GM23248 (cell line): ENCODE measurements around the gene GOSR1. TPM values are rescaled to one million over a fixed set of nuclear protein-coding genes. Genes with fewer than 3 reads are reported as not detected.
"Not testable (repeated sequence)": the region's sequence is repeated elsewhere in the genome, so short reads cannot be mapped to it uniquely, and the experiment has no call there.

Experiments
- DNase-seq: peaks from one replicate; pipeline ENCODE4 v3.0.0-alpha.2; 2015
- H2AFZ ChIP-seq: fragments of 200-600 bp; sonication (generic); 2 replicates; pipeline ENCODE4 v1.6.1; 2016; ENCODE audit warnings: antibody characterized with exemption
- H3F3A ChIP-seq: fragments of 200-600 bp; sonication (generic); 2 replicates; pipeline ENCODE4 v1.6.1; 2016; ENCODE audit warnings: mild to moderate bottlenecking, antibody characterized with exemption, mixed run types; ENCODE audit not compliant: insufficient read depth
- H3K27ac ChIP-seq: fragments of 200-600 bp; sonication (generic); 2 replicates; pipeline ENCODE4 v1.5.1; 2016; ENCODE audit warnings: mild to moderate bottlenecking
- H3K27me3 ChIP-seq: fragments of 200-600 bp; sonication (generic); replicated peaks from 2 replicates; pipeline ENCODE4 v1.6.1; 2016; ENCODE audit warnings: mild to moderate bottlenecking; ENCODE audit not compliant: insufficient read depth
- H3K36me3 ChIP-seq: fragments of 200-600 bp; sonication (generic); 2 replicates; pipeline ENCODE4 v1.6.1; 2016; ENCODE audit warnings: low read depth, mild to moderate bottlenecking
- H3K4me1 ChIP-seq: fragments of 200-600 bp; sonication (generic); 2 replicates; pipeline ENCODE4 v1.6.1; 2016; ENCODE audit warnings: mild to moderate bottlenecking; ENCODE audit not compliant: insufficient read depth
- H3K4me2 ChIP-seq: fragments of 200-600 bp; sonication (generic); one replicate; pipeline ENCODE4 v1.6.1; 2016; ENCODE audit warnings: mild to moderate bottlenecking; ENCODE audit not compliant: unreplicated experiment
- H3K4me3 ChIP-seq: fragments of 200-600 bp; sonication (generic); 2 replicates; pipeline ENCODE4 v1.5.1; 2016; ENCODE audit warnings: mild to moderate bottlenecking
- H3K79me2 ChIP-seq: fragments of 200-600 bp; sonication (generic); 2 replicates; pipeline ENCODE4 v1.6.1; 2016; ENCODE audit warnings: mild to moderate bottlenecking; ENCODE audit not compliant: insufficient read depth
- H3K9ac ChIP-seq: fragments of 200-600 bp; sonication (generic); 2 replicates; pipeline ENCODE4 v1.6.1; 2016; ENCODE audit warnings: mild to moderate bottlenecking
- H3K9me2 ChIP-seq: fragments of 200-600 bp; sonication (generic); 2 replicates; pipeline ENCODE4 v1.6.1; 2016; ENCODE audit warnings: mixed run types, mild to moderate bottlenecking, moderate library complexity; ENCODE audit not compliant: insufficient read depth
- H3K9me3 ChIP-seq: fragments of 200-600 bp; sonication (generic); one replicate; pipeline ENCODE4 v1.6.1; 2017; ENCODE audit warnings: low read depth
- H4K20me1 ChIP-seq: fragments of 200-600 bp; sonication (generic); 2 replicates; pipeline ENCODE4 v1.6.0; 2016; ENCODE audit not compliant: insufficient read depth
- EZH2 ChIP-seq: fragments of 200-600 bp; sonication (generic); IDR thresholded peaks from 2 replicates; pipeline ENCODE4 v1.6.1; 2018; ENCODE audit warnings: antibody characterized with exemption, mild to moderate bottlenecking; ENCODE audit not compliant: insufficient read depth, poor library complexity, severe bottlenecking
- EZH2phosphoT487 ChIP-seq: fragments of 200-600 bp; sonication (generic); IDR thresholded peaks from 2 replicates; pipeline ENCODE4 v1.6.1; 2018; ENCODE audit warnings: antibody characterized with exemption, moderate library complexity, mild to moderate bottlenecking, low read depth; ENCODE audit not compliant: insufficient read depth
- WGBS, 2 experiments: methylation state at CpG; one replicate each; pipeline ENCODE4 v1.1.6; 2015 to 2017; ENCODE audit warnings: low lambda C conversion rate in 2 of 2, low coverage in 1 of 2; ENCODE audit errors: missing lambda C conversion rate in 2 of 2; 5-methylcytosine and 5-hydroxymethylcytosine counted together
- in situ Hi-C: fragments of 300-500 bp; cut with MboI; formaldehyde crosslinking; loops from 2 replicates; pipeline ENCODE4 v1.15.0; 2020
- polyA plus RNA-seq: library from polyadenylated mRNA; unstranded; fragments of >200 nt; fragmentation: Nextera tagmentation; extraction: Ambion mirVana; gene quantifications from 2 replicates; pipeline ENCODE4 v1.2.1, GENCODE V29; 2016
- total RNA-seq: library from RNA; depleted of rRNA; stranded (reverse); fragments of >200 nt; shearing (Covaris generic); gene quantifications from 2 replicates; pipeline ENCODE4 v1.2.3, GENCODE V29; 2014

Gene GOSR1
- total and polyA plus RNA-seq, 2 experiments from 2014 or later: 20.2 to 44.8 TPM

GRCh38 chr17:30567231-30568116 lies 90.3 kb downstream of the GOSR1 start:
- H3K27ac ChIP-seq: no peak overlapping the region
- H3K4me1 ChIP-seq: no peaks in the 10 kb centered on the region
- H3K27me3 ChIP-seq: no peaks in the 10 kb centered on the region; the same call in 1 of the 2 replicates
- WGBS, 2 experiments: 73 to 77% methylated on average over 15 to 17 of the region's 17 CpGs
- H3K9me3 ChIP-seq: no peaks in the 10 kb centered on the region
- H3K9me2 ChIP-seq: no peaks in the 10 kb centered on the region
- no peak overlapping the region for H3K4me2 ChIP-seq
- H3K36me3 ChIP-seq: no peaks in the 10 kb centered on the region
- no peaks in the 10 kb centered on the region for H4K20me1 ChIP-seq
- no peak for DNase-seq
- no peak overlapping the region for H3K9ac ChIP-seq
- H2AFZ ChIP-seq: no peak overlapping the region
- in situ Hi-C loops: no loop called here
- no peaks in the 10 kb centered on the region for H3K79me2 ChIP-seq
- TF ChIP-seq EZH2: no peak
- no peak for TF ChIP-seq EZH2phosphoT487
- H3F3A ChIP-seq: no peaks in the 10 kb centered on the region
- no peak overlapping the region for H3K4me3 ChIP-seq

GRCh38 chr17:30568117-30568430 lies 90.9 kb downstream of the GOSR1 start:
- Histone ChIP-seq H2AFZ (no peak overlapping the region), H3F3A (no peaks in the 10 kb centered on the region), H3K27ac (no peak overlapping the region), H3K36me3 (no peaks in the 10 kb centered on the region), H3K9me2 (no peaks in the 10 kb centered on the region), H3K9me3 (no peaks in the 10 kb centered on the region), H3K4me3 (no peak overlapping the region), H3K4me2 (no peak overlapping the region), H3K4me1 (no peaks in the 10 kb centered on the region), H3K79me2 (no peaks in the 10 kb centered on the region), H3K27me3 (no peaks in the 10 kb centered on the region; the same call in 1 of the 2 replicates), H3K9ac (no peak overlapping the region), H4K20me1 (no peaks in the 10 kb centered on the region)
- WGBS, 2 experiments: 66 to 71% methylated on average over 8 of the region's 8 CpGs
- DNase-seq: no peak
- in situ Hi-C loops: no loop called here
- TF ChIP-seq EZH2 (no peak), EZH2phosphoT487 (no peak)

GRCh38 chr17:30569531-30570175 lies 92.4 kb downstream of the GOSR1 start:
- in situ Hi-C loops, H3K4me2 ChIP-seq, H3K79me2 ChIP-seq, H3K4me1 ChIP-seq, H3K27me3 ChIP-seq, H3K9ac ChIP-seq, H3K36me3 ChIP-seq, H3F3A ChIP-seq, H2AFZ ChIP-seq, DNase-seq, H3K27ac ChIP-seq, H3K9me3 ChIP-seq, H3K9me2 ChIP-seq, H4K20me1 ChIP-seq, H3K4me3 ChIP-seq: not testable (repeated sequence)
- WGBS, 2 experiments: 62 to 69% methylated on average over 11 to 12 of the region's 12 CpGs

- Histone ChIP-seq H3K4me2 (no peak overlapping the region), H3K36me3 (no peaks in the 10 kb centered on the region), H3K9me3 (no peaks in the 10 kb centered on the region), H3K27ac (no peak overlapping the region), H3K9ac (no peak overlapping the region), H3F3A (no peaks in the 10 kb centered on the region), H3K4me3 (no peak overlapping the region), H2AFZ (no peak overlapping the region), H3K79me2 (no peaks in the 10 kb centered on the region), H3K9me2 (no peaks in the 10 kb centered on the region), H3K4me1 (no peaks in the 10 kb centered on the region), H4K20me1 (no peaks in the 10 kb centered on the region), H3K27me3 (no peaks in the 10 kb centered on the region; the same call in 1 of the 2 replicates)
- DNase-seq: no peak
- 0 to 15% methylated on average over 1 to 2 of the region's 2 CpGs for WGBS, 2 experiments
- in situ Hi-C loops: no loop called here
- TF ChIP-seq EZH2phosphoT487: no peak
- no peak for TF ChIP-seq EZH2
Measured at GRCh38 chr17:30570191-30570590, 93.0 kb downstream of the GOSR1 start.
